H9 (cell line): ENCODE measurements around the gene STAMBP. TPM values are rescaled to one million over a fixed set of nuclear protein-coding genes. Genes with fewer than 3 reads are reported as not detected.

ENCODE experiments used
- DNase-seq: peaks from one replicate; pipeline ENCODE4 v3.0.0-alpha.2; 2017
- H2AFZ ChIP-seq: one replicate; pipeline ENCODE4 v1.6.1; 2013; ENCODE audit warnings: mild to moderate bottlenecking, low read length, control low read depth, moderate library complexity
- H2AK5ac ChIP-seq: 2 replicates; pipeline ENCODE4 v1.6.1; 2013; ENCODE audit warnings: low read length, control low read depth, mixed read lengths; ENCODE audit not compliant: insufficient read length
- H2BK120ac ChIP-seq: one replicate; pipeline ENCODE4 v1.6.1; 2013; ENCODE audit warnings: low read depth, mild to moderate bottlenecking, low read length, control low read depth, inconsistent platforms; ENCODE audit not compliant: poor library complexity, severe bottlenecking
- H2BK12ac ChIP-seq: 2 replicates; pipeline ENCODE4 v1.6.1; 2013; ENCODE audit warnings: low read length, control low read depth, mixed read lengths, low read depth; ENCODE audit not compliant: insufficient read length
- H2BK15ac ChIP-seq: 2 replicates; pipeline ENCODE4 v1.6.1; 2013; ENCODE audit warnings: low read depth, low read length, control low read depth
- H2BK20ac ChIP-seq: one replicate; pipeline ENCODE4 v1.6.1; 2013; ENCODE audit warnings: low read depth, mild to moderate bottlenecking, low read length, control low read depth, inconsistent platforms; ENCODE audit not compliant: poor library complexity, severe bottlenecking
- H2BK5ac ChIP-seq: 2 replicates; pipeline ENCODE4 v1.6.1; 2013; ENCODE audit warnings: low read length, control low read depth, mixed read lengths; ENCODE audit not compliant: insufficient read length
- H3K14ac ChIP-seq: 2 replicates; pipeline ENCODE4 v1.6.1; 2013; ENCODE audit warnings: low read length, control low read depth; ENCODE audit not compliant: insufficient read depth
- H3K18ac ChIP-seq: 2 replicates; pipeline ENCODE4 v1.6.1; 2013; ENCODE audit warnings: low read depth, mild to moderate bottlenecking, mixed read lengths, low read length, control low read depth; ENCODE audit not compliant: insufficient read length
- H3K23ac ChIP-seq: 2 replicates; pipeline ENCODE4 v1.6.1; 2013; ENCODE audit warnings: low read length, control low read depth, mixed read lengths, low read depth; ENCODE audit not compliant: insufficient read length
- H3K23me2 ChIP-seq: 2 replicates; pipeline ENCODE4 v1.6.1; 2013; ENCODE audit warnings: low read depth, mild to moderate bottlenecking, mixed read lengths, low read length, control low read depth; ENCODE audit not compliant: insufficient read length, poor library complexity, severe bottlenecking
- H3K27ac ChIP-seq: 2 replicates; pipeline ENCODE4 v1.5.1; 2013; ENCODE audit warnings: low read length, control low read depth, mixed read lengths, low read depth; ENCODE audit not compliant: insufficient read length
- H3K27me3 ChIP-seq: 2 replicates; pipeline ENCODE4 v1.6.1; 2013; ENCODE audit warnings: low read length, control low read depth, inconsistent platforms; ENCODE audit not compliant: insufficient read depth
- H3K4ac ChIP-seq: 2 replicates; pipeline ENCODE4 v1.6.1; 2013; ENCODE audit warnings: low read depth, mild to moderate bottlenecking, control low read depth, inconsistent platforms, low read length, moderate library complexity
- H3K4me1 ChIP-seq: 2 replicates; pipeline ENCODE4 v1.6.1; 2013; ENCODE audit warnings: low read length, control low read depth, inconsistent platforms; ENCODE audit not compliant: insufficient read depth
- H3K4me2 ChIP-seq: 2 replicates; pipeline ENCODE4 v1.6.1; 2013; ENCODE audit warnings: low read length, control low read depth, mixed read lengths; ENCODE audit not compliant: insufficient read length, insufficient read depth
- H3K56ac ChIP-seq: 2 replicates; pipeline ENCODE4 v1.6.1; 2013; ENCODE audit warnings: low read depth, mild to moderate bottlenecking, mixed read lengths, low read length, control low read depth; ENCODE audit not compliant: insufficient read length
- H3K79me1 ChIP-seq: 2 replicates; pipeline ENCODE4 v1.6.1; 2013; ENCODE audit warnings: low read depth, mild to moderate bottlenecking, moderate library complexity, low read length, control low read depth, inconsistent platforms; ENCODE audit not compliant: insufficient read depth, poor library complexity, severe bottlenecking
- H3K79me2 ChIP-seq: 2 replicates; pipeline ENCODE4 v1.6.1; 2013; ENCODE audit warnings: low read length, control low read depth, inconsistent platforms; ENCODE audit not compliant: insufficient read depth
- H3K9ac ChIP-seq: 2 replicates; pipeline ENCODE4 v1.6.1; 2013; ENCODE audit warnings: low read length, control low read depth, mixed read lengths; ENCODE audit not compliant: insufficient read length; ENCODE audit errors: extremely low read depth
- H3K9me3 ChIP-seq: one replicate; pipeline ENCODE4 v1.6.1; 2013; ENCODE audit warnings: low read depth, low read length, inconsistent platforms; ENCODE audit not compliant: control insufficient read depth
- H3T11ph ChIP-seq: one replicate; pipeline ENCODE4 v1.6.1; 2013; ENCODE audit warnings: mild to moderate bottlenecking, low read length, control low read depth, inconsistent platforms
- H4K20me1 ChIP-seq: one replicate; pipeline ENCODE4 v1.6.1; 2013; ENCODE audit not compliant: control insufficient read depth, insufficient read length, insufficient read depth
- H4K5ac ChIP-seq: 2 replicates; pipeline ENCODE4 v1.6.1; 2013; ENCODE audit warnings: low read depth, mild to moderate bottlenecking, mixed read lengths, low read length, control low read depth; ENCODE audit not compliant: insufficient read length
- H4K8ac ChIP-seq: replicated peaks from 2 replicates; pipeline ENCODE4 v1.6.1; 2013; ENCODE audit warnings: low read length, control low read depth, mixed read lengths, low read depth; ENCODE audit not compliant: insufficient read length
- H4K91ac ChIP-seq: 2 replicates; pipeline ENCODE4 v1.6.1; 2013; ENCODE audit warnings: low read depth, mild to moderate bottlenecking, moderate library complexity, mixed read lengths, low read length, control low read depth; ENCODE audit not compliant: insufficient read length
- H3K27ac Mint-ChIP-seq, 3 experiments: 2 replicates in 2 of 3; 3 replicates in 1 of 3; pipeline ENCODE4 v1.8.0; 2020 to 2021; ENCODE audit warnings: mixed read lengths in 3 of 3, mild to moderate bottlenecking in 1 of 3, moderate library complexity in 1 of 3
- H3K27me3 Mint-ChIP-seq: 2 replicates; pipeline ENCODE4 v1.8.0; 2021; ENCODE audit warnings: low read depth, mild to moderate bottlenecking, moderate library complexity, mixed read lengths
- H3K36me3 Mint-ChIP-seq, 3 experiments: 2 replicates in 2 of 3; 3 replicates in 1 of 3; pipeline ENCODE4 v1.8.0; 2020 to 2021; ENCODE audit warnings: low read depth in 3 of 3, mixed read lengths in 3 of 3; ENCODE audit not compliant: insufficient read depth in 1 of 3
- H3K4me1 Mint-ChIP-seq, 2 experiments: 2 replicates each; pipeline ENCODE4 v1.8.0; 2020; ENCODE audit warnings: mixed read lengths in 2 of 2
- H3K4me3 Mint-ChIP-seq, 2 experiments: 2 replicates in 1 of 2; 3 replicates in 1 of 2; pipeline ENCODE4 v1.8.0; 2020 to 2021; ENCODE audit warnings: mild to moderate bottlenecking in 2 of 2, mixed read lengths in 2 of 2, moderate library complexity in 1 of 2
- H3K9me3 Mint-ChIP-seq, 2 experiments: 2 replicates in 1 of 2; 3 replicates in 1 of 2; pipeline ENCODE4 v1.8.0; 2020; ENCODE audit warnings: mild to moderate bottlenecking in 2 of 2, mixed read lengths in 2 of 2, moderate library complexity in 1 of 2
- WGBS: extraction: QIAGEN DNeasy Blood & Tissue Kit; methylation state at CpG from one replicate; pipeline ENCODE4 v1.1.7; 2013; ENCODE audit warnings: missing lambda C conversion rate, low lambda C conversion rate, mixed read lengths; ENCODE audit not compliant: insufficient read length; ENCODE audit errors: extremely low coverage; 5-methylcytosine and 5-hydroxymethylcytosine counted together
- total RNA-seq: library from RNA; stranded (reverse); gene quantifications from 2 replicates; pipeline ENCODE4 v1.2.1, GENCODE V29; 2021
- TF ChIP-seq, protein P1 (sequence below): fragments of 200-600 bp; sonication (generic); conservative IDR thresholded peaks from 3 replicates; pipeline ENCODE4 v1.8.0; 2021; ENCODE audit warnings: antibody characterized with exemption, mild to moderate bottlenecking

The STAMBP gene
- total RNA-seq, 1 experiment from 2014 or later, result 45.5 TPM

DNA sequence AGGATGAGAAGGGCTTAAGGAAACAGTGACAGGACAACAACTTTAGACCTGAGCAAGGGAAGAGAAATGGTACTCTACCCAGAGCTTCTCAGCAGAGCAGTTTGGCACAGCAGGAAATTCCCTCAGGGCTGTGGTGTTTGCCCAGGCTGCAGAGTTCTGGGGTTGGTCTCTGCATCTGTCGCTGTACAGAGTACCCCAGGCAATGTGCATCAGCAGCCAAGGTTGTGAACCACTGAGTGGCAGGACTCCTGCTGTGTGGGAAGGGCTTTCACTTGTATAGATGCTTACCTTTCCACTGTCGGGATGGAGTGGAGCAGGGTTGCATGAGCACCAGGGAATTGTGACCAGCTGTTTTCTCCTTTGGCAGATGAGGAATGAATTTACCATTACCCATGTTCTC lies 21.2 kb downstream of the STAMBP start:
- Histone ChIP-seq H4K5ac (no peak overlapping the region), H2BK120ac (no peak overlapping the region), H3K4me2 (no peak overlapping the region), H2BK20ac (no peak overlapping the region), H4K20me1 (no peaks in the 10 kb centered on the region), H3K27ac (no peak overlapping the region), H4K8ac (no peak overlapping the region), H3K56ac (no peak overlapping the region), H3T11ph (no peak overlapping the region), H2AFZ (no peak overlapping the region), H3K23ac (no peak overlapping the region), H3K9me3 (no peaks in the 10 kb centered on the region), H2BK5ac (no peak overlapping the region), H2BK15ac (no peak overlapping the region), H3K27me3 (no peaks in the 10 kb centered on the region), H3K23me2 (no peaks in the 10 kb centered on the region), H3K4me1 (no peaks in the 10 kb centered on the region), H3K9ac (no peak overlapping the region), H4K91ac (no peak overlapping the region), H2AK5ac (no peak overlapping the region), H3K4ac (no peak overlapping the region), H3K18ac (no peak overlapping the region), H3K79me2 (no peaks in the 10 kb centered on the region), H2BK12ac (no peak overlapping the region), H3K79me1 (no peaks in the 10 kb centered on the region), H3K14ac (no peak overlapping the region)
- WGBS, result no CpG with 5 or more reads among the region's 2 CpGs
- no peak for DNase-seq
- H3K4me3 Mint-ChIP-seq, result no peak overlapping the region
- no peak overlapping the region for H3K27ac Mint-ChIP-seq
- H3K36me3 Mint-ChIP-seq, result peaks cover 23 to 62% (median 58%) of the 10 kb centered on the region in 3 experiments; a peak in 6 of 7 replicates
- no peaks in the 10 kb centered on the region for H3K4me1 Mint-ChIP-seq
- TF ChIP-seq, protein P1, sequence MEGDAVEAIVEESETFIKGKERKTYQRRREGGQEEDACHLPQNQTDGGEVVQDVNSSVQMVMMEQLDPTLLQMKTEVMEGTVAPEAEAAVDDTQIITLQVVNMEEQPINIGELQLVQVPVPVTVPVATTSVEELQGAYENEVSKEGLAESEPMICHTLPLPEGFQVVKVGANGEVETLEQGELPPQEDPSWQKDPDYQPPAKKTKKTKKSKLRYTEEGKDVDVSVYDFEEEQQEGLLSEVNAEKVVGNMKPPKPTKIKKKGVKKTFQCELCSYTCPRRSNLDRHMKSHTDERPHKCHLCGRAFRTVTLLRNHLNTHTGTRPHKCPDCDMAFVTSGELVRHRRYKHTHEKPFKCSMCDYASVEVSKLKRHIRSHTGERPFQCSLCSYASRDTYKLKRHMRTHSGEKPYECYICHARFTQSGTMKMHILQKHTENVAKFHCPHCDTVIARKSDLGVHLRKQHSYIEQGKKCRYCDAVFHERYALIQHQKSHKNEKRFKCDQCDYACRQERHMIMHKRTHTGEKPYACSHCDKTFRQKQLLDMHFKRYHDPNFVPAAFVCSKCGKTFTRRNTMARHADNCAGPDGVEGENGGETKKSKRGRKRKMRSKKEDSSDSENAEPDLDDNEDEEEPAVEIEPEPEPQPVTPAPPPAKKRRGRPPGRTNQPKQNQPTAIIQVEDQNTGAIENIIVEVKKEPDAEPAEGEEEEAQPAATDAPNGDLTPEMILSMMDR, result no peak
- H3K27me3 Mint-ChIP-seq, result no peaks in the 10 kb centered on the region
- no peaks in the 10 kb centered on the region for H3K9me3 Mint-ChIP-seq
